Subcutaneous adipose tissue (tissue), 4 donors: ENCODE measurements around the gene KMT2C. TPM values are rescaled to one million over a fixed set of nuclear protein-coding genes. Genes with fewer than 3 reads are reported as not detected.

Experiments
- CTCF ChIP-seq: fragments of 450-650 bp; IDR thresholded peaks from one replicate; pipeline ENCODE4 v1.5.1; 2016; ENCODE audit warnings: low read depth, mild to moderate bottlenecking, control low read depth, antibody characterized with exemption, moderate library complexity
- total RNA-seq, 4 donors: library from RNA; depleted of rRNA; stranded (reverse); fragments of >200 nt; gene quantifications; one replicate each; pipeline ENCODE4 v1.1.0, GENCODE V29; 2016

KMT2C gene
- total RNA-seq, 4 donors from 2014 or later = 68.7 to 86.8 (median 70.5) TPM

- TF ChIP-seq CTCF = no peak
These were observed 121.8 kb downstream of the KMT2C start for GRCh38 chr7:152313831-152314604.

- no peak for TF ChIP-seq CTCF
These were observed 122.6 kb downstream of the KMT2C start for GRCh38 chr7:152313217-152313616.

- TF ChIP-seq CTCF = no peak
These were observed 123.5 kb downstream of the KMT2C start for GRCh38 chr7:152312316-152312715.

- no peak for TF ChIP-seq CTCF
These were observed 127.9 kb downstream of the KMT2C start for GRCh38 chr7:152307902-152308301.

GRCh38 chr7:152292897-152293296 is 142.9 kb downstream of the KMT2C start:
- no peak for TF ChIP-seq CTCF

- no peak for TF ChIP-seq CTCF
These were observed 204.7 kb downstream of the KMT2C start for GRCh38 chr7:152231089-152231488.

GRCh38 chr7:152203095-152203494 is 232.7 kb downstream of the KMT2C start:
- no peak for TF ChIP-seq CTCF
